Body of pancreas (tissue), 4 donors: ENCODE measurements around the gene MAP3K20.

Experiments
- CTCF ChIP-seq, 7 experiments: fragments of 450-650 bp in 4 of 7; fragments of 200-600 bp in 3 of 7; sonication (generic) in 3 of 7; IDR thresholded peaks; one replicate each; pipeline ENCODE4 v1.5.1; 2016 to 2019; ENCODE audit warnings: antibody characterized with exemption in 7 of 7
- POLR2A ChIP-seq, 3 donors: fragments of 450-650 bp; IDR thresholded peaks; one replicate each; pipeline ENCODE4 v1.6.1; 2016; ENCODE audit warnings: antibody characterized with exemption in 3 of 3, mild to moderate bottlenecking in 2 of 3

GRCh38 chr2:173181982-173182381 is 106.3 kb downstream of the MAP3K20 start:
- TF ChIP-seq CTCF (IDR thresholded peaks at IDR 0.05), result no peak
- TF ChIP-seq POLR2A (IDR thresholded peaks at IDR 0.05), result no peak
